A549 (cell line): ENCODE measurements around the gene SPDYE9. TPM values are rescaled to one million over a fixed set of nuclear protein-coding genes. Genes with fewer than 3 reads are reported as not detected.

Experiments
- polyA plus RNA-seq, 4 experiments: library from polyadenylated mRNA; depleted of rRNA in 3 of 4; stranded (reverse); fragments of >200 nt; fragmentation: RNase III in 1 of 4; extraction: RNeasy Plus Mini Kit Qiagen cat#74134 plus additional on column Dnase treatment in 1 of 4; gene quantifications; 2 replicates in 3 of 4; 3 replicates in 1 of 4; pipeline ENCODE4 v1.2.3, GENCODE V29; 2011 to 2017
- small RNA-seq, 6 experiments: library from RNA; depleted of rRNA; stranded (forward); fragments of <200 nt; gene quantifications; one replicate each; pipeline ENCODE3, GENCODE V24; 2012

SPDYE9 gene
- polyA plus RNA-seq, 2 of the 4 experiments (the other 2 are of a cell fraction) = not detected

Small RNA genes lying within 50 kb of the gene (small RNA-seq; reads per million reads assigned to genes)
- 0 reads per million in 6 experiments for gene RF00019

Other genes with a start within 250 kb of the SPDYE9 start
- gene POM121, start 160.9 kb downstream of the SPDYE9 start, polyA plus RNA-seq (2011; rRNA removed) = 5.9 and 9.1 TPM in 2 replicates
- gene POM121, start 160.9 kb downstream of the SPDYE9 start, polyA plus RNA-seq (2017; fragmentation: RNase III; extraction: RNeasy Plus Mini Kit Qiagen cat#74134 plus additional on column Dnase treatment) = 23.0 to 23.2 TPM (median 23.2 TPM) in 3 replicates
- gene TRIM74, start 116.6 kb downstream of the SPDYE9 start, polyA plus RNA-seq (2011; rRNA removed) = 0.21 TPM in 1 of 2 replicates, not detected in the other
- 0.38 to 0.76 TPM (median 0.62 TPM) in 3 replicates for gene TRIM74, start 116.6 kb downstream of the SPDYE9 start, polyA plus RNA-seq (2017; fragmentation: RNase III; extraction: RNeasy Plus Mini Kit Qiagen cat#74134 plus additional on column Dnase treatment)
- not detected in 2 replicates for gene SPDYE8, start 56.3 kb downstream of the SPDYE9 start, polyA plus RNA-seq (2011; rRNA removed)
- gene SPDYE8, start 56.3 kb downstream of the SPDYE9 start, polyA plus RNA-seq (2017; fragmentation: RNase III; extraction: RNeasy Plus Mini Kit Qiagen cat#74134 plus additional on column Dnase treatment) = not detected in 3 replicates
- gene SPDYE11, start 28.1 kb downstream of the SPDYE9 start, polyA plus RNA-seq (2011; rRNA removed) = not detected in 2 replicates
- gene SPDYE11, start 28.1 kb downstream of the SPDYE9 start, polyA plus RNA-seq (2017; fragmentation: RNase III; extraction: RNeasy Plus Mini Kit Qiagen cat#74134 plus additional on column Dnase treatment) = not detected in 3 replicates
- 34.2 and 38.9 TPM in 2 replicates for gene NSUN5, start 222.8 kb upstream of the SPDYE9 start, polyA plus RNA-seq (2011; rRNA removed)
- 38.3 to 39.0 TPM (median 38.4 TPM) in 3 replicates for gene NSUN5, start 222.8 kb upstream of the SPDYE9 start, polyA plus RNA-seq (2017; fragmentation: RNase III; extraction: RNeasy Plus Mini Kit Qiagen cat#74134 plus additional on column Dnase treatment)
- gene TRIM50, start 242.0 kb upstream of the SPDYE9 start, polyA plus RNA-seq (2011; rRNA removed) = not detected in 2 replicates
- not detected in 3 replicates for gene TRIM50, start 242.0 kb upstream of the SPDYE9 start, polyA plus RNA-seq (2017; fragmentation: RNase III; extraction: RNeasy Plus Mini Kit Qiagen cat#74134 plus additional on column Dnase treatment)
- gene FKBP6, start 242.1 kb upstream of the SPDYE9 start, polyA plus RNA-seq (2011; rRNA removed) = 0.04 TPM in 1 of 2 replicates, not detected in the other
- gene FKBP6, start 242.1 kb upstream of the SPDYE9 start, polyA plus RNA-seq (2017; fragmentation: RNase III; extraction: RNeasy Plus Mini Kit Qiagen cat#74134 plus additional on column Dnase treatment) = not detected in 3 replicates